CD4-positive, alpha-beta T cell treated with Interleukin-15 for 1 hour (primary cell): Measurements from ENCODE around the gene RAB15.
"Not testable (repeated sequence)": the region's sequence is repeated elsewhere in the genome, so short reads cannot be mapped to it uniquely, and the experiment has no call there.

Experiments
- DNase-seq: peaks from one replicate; pipeline ENCODE4 v3.0.0-alpha.2; 2020

The RAB15 gene

DNA sequence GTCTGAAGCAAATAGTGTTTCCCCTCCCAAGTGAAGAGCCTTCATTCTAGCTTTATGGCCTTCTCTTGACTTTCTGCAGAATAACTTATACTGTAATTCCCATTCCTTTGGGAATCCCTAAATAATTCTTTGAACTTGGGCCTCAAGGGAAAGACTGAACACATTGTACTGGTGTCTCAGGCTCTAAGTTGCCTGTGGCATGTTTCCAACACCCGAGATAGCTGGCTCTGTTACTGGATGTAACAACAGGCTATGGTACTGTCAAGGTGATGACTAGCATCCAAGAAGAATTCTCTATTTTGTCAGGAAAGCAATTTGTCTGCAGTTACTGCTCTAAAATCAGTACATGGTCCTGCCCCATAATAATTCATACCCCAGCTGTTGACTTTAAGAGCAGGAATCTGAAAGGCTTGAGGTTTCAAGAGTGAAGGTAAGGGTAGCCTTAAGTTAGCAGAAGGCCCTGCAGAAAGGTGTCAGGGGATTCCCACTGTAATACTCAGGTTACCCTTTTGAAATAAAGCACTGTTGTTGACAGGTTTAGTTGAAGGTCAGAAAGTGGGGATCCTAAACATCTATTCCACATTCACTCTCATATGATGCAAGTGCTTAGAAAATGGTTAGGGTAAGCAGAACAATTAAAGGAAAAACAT lies 34.8 kb downstream of the RAB15 start:
- DNase-seq = no peak

DNA sequence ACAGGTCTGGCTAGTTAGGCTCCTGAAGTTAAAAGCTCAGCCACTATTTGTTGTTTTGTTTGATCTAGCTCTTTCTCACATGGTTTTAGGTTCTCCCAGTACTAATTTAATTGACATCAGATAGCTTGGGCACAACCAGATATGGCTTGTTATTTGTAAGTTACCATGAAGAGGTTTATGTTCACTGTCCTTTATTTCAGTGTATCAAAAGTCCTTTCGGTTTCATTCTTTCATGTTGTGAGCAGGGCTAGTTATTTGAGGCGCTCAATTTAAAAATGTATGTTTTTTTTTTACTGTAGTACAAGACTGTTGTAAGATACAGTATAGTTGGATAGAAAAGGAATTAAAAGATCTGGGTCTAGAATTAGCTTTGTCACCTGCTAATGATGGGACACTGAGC lies 36.6 kb downstream of the RAB15 start:
- DNase-seq = no peak

DNA sequence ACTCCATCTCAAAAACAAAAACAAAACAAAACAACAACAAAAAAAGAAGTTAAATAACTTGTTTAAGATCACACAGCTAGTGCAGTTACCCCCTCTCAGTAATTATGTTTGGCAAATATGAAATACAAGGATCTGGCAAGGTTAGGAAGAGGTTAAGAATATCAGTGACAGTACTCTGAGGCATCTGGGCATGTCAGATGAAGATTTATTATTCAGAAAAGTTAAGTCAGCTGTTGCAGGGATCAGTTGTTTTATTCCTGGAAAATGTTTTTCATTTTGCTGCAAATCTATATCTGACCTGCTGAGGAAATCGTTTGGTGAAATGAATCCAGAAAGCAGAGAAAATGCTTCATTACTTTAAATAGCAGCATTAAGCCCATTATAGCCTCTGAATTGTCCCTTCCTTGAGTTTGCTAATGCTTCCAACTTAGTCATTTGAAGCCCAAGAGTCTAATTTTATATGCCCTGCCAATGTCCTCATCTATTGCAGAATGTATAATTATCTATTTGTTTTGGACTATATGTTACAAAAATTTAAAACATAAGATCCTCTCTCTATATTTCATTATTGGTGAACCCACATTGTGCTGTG lies 37.7 kb downstream of the RAB15 start:
- no peak for DNase-seq

DNA sequence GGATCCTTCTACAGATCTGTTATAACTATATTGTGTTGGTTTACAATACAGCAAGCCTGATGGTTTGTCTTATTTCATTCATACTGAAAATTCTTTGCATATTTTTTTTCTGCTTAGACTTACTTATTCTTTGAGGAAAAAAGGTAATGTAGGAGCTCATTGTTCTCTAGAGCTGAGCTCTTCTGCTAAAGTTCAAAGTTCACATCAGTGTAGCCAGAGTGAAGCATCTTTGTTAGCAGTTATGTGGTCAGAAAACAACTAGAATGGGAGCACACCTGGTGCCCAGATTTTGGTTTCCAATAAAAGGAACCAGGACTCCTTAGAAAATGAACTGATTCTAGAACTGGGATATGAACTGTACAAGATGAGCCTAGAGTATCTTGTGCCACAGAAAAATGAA lies 39.9 kb downstream of the RAB15 start:
- DNase-seq = no peak

DNA sequence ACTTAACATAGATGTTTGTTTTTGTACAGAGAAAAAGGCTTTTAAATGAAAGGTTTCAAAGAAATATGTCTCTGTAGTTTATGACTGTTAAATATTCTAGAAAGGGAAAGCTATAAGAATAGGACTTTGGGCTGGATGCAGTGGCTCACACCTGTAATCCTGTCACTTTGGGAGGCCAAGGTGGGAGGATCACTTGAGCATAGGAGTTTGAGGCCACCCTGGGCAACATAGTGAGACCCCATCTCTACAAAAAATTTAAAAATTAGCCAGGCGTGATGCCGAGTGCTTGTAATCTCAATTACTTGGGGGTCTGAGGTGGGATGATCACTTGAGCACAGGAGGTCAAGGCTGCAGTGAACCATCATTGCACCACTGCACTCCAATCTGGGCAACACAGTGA lies 41.0 kb downstream of the RAB15 start:
- DNase-seq = no peak

DNA sequence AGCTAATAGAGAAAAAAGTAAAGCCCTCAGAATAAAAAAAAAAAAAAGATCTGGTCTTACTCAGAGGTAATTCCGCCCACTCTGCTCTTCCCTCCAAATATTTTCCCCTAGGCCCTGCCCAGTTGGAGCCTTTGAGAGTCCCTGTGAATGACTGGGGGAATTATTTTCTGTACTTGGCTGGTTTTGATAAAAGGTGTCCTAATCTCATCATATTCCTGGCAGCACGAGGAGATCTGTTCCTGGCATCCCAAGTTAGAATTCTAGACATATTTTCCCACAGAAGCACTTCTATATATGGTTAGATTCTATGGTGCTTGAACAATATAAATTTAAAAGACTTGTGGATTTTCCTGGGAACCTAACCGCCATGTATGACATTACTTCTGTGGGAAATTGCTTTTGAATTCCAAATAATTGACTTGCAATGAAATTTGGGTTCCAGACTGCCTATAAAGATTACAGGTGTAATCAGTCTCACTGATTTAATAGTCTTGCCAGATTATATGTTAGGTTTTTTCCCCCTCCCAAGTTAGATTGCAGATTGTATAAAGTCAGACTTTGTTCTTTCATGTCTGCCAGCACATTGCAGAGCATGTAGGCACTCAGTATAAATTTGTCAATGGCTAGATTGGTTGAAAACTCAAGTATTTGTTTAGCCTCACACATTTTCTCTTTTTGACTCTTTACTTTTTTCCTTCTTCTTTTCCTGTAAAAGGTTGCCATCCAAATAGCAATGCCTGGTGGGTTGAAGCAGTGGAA lies 41.9 kb downstream of the RAB15 start:
- no peak for DNase-seq

DNA sequence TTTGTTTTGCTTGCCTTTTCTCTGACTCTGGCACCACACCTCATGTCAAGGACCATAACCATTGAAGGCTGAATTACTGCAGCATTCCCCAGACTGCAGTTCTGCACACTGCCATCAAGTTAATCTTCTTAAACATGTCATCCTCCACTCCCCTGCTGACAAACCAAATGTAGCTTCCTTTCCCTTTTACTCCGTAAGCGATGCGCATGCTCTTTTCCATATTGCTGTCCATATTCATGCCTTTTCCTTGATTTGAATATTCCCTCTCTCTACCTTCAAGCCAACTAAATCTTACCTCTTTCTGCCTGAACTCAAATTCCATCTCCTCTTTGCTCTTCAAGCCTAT lies 43.1 kb downstream of the RAB15 start:
- DNase-seq = no peak

DNA sequence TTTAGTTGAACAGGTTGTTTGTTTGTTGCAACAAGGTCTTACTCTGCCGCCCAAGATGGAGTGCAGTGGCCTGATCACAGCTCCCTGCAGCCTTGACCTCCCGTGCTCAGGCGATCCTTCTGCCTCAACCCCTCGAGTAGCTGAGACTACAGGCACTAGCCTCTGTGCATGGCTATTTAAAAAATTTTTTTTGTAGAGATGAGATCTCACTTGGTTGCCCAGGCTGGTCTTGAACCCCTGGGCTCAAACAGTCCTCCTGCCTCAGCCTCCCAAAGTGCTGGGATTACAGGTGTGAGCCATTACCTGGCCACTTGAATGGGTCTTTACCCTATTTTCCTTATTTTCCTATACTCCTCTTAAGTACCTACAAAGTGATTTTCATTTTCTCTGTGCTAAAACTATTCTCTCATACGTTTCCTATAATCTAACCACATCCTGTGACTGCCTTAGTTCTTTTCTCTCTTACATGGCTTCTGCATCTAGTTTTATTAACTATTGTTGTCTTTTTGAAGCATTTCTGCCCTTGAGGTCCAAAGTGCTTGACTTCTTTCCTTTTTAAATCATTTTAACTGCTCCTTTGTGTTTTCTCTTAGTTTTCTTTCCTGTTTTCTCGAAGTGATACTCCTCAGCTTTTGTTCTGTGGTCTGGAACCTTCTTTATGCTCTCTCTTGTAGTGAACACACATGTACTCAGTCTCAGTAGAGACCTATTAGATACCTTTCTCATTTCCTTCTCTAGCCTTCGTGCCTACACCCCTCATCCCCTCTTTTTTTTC lies 43.7 kb downstream of the RAB15 start:
- DNase-seq = no peak

DNA sequence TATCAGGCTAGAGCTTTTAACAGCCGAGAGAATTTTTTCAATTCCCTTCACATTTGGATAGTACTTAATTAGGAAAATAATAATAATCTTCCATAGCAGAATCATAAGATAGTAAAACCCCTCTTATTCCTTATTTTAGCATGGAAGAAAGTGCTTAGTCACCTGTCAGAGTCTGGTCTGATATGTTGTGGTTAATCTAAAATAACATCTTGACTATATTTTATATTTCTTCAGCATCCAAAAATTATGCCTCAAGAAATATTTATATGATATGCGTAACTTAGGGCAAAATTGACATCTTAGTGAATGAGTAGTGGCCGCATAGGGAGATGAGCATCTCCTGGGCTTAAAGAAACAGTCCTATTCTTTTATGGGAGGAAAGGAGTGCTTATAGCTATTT lies 45.1 kb downstream of the RAB15 start:
- DNase-seq = no peak

DNA sequence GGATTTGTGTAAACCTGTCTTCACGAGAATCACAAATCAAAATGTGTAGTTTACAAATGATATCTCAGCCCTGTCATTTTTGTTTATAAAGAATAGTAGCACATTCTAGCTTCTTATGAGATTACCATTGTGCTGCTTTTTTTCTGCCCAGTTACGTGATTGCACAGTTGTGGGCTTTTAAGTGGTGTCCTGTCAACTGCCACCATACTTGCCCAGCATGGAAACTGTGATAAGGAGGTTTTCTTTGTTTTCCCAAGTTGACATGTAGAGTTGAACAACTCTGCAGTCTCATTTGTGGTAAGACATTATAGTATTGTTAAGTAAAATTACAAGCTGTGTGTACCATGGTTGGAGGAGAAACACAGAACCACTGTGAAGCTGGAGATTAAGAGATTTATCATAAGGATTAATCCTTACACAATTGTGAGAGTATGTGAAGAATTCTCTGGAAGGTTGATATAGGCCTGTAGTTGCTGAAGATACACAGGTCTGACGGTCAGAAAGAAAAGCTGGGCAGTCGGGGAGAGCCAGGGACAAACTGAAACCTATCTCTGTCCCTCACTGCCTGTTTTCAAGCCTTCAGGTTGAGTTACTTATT lies 45.6 kb downstream of the RAB15 start:
- no peak for DNase-seq

DNA sequence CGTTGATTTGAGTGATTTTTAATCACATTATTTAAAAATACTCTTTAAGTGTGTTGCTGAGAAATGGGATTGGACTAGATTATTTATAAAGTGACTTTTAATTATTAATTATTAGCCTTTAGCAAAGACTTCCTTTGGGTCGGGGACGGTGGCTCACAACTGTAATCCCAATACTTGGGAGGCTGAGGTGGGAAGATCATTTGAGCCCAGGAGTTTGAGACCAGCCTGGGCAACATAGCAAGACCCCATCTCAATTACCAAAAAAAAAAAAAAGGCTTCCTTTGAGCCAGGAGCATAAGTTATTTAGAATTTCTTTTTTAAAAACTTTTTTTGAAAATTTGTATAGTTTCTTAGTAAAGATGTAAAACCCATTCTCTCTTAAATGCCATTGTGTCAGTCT lies 49.1 kb downstream of the RAB15 start:
- no peak for DNase-seq

DNA sequence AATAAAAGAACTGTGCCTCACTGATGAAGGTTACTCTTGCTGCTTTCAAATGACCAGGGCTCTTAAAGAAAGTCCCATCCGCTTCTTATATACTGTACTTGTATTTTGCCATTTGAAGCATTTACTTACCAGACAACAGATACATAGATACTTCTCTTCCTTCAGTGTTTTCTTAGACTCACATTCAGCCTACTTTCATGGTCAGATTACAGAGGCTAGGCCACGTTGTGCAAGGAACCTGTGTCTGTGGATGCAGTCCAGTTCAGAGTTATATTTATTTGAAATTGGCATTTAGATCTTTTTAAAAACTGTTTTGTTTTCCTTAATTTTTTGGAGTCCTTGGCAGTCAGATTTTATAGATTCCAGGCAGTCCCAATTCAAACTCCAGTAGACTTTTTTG lies 51.7 kb downstream of the RAB15 start:
- no peak for DNase-seq

DNA sequence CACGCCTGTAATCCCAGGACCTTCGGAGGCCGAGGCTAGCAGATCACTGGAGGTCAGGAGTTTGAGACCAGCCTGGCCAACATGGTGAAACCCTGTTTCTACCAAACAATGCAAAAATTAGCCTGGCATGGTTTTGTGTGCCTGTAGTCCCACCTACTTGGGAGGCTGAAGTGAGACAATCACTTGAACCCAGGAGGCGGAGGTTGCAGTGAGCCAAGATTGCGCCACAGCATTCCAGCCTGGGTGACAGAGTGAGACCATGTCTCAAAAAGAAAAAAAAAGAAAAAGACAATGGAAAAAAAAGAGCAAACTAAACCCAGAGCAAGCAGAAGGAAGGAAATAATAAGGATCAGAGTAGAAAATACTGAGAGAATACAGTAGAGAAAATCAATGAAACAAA lies 52.5 kb downstream of the RAB15 start:
- no peak for DNase-seq

DNA sequence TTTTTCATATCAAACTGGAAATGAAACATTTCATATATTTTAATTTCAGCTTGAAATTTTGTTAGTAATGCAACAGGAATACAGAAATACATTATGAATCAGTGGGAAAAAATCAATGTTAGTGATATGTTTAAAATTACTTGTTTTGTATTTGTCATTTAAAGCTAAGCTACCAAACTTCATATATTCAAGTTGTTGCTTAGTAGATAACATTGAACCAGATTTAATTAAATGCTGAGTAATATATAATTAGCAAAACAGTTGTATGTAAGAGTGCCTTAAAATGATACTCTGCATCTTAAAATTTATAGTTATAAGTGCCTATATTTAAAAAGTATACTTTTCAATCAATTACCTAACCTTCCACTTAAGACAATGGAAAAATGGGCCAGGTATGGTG lies 52.9 kb downstream of the RAB15 start:
- DNase-seq = no peak

DNA sequence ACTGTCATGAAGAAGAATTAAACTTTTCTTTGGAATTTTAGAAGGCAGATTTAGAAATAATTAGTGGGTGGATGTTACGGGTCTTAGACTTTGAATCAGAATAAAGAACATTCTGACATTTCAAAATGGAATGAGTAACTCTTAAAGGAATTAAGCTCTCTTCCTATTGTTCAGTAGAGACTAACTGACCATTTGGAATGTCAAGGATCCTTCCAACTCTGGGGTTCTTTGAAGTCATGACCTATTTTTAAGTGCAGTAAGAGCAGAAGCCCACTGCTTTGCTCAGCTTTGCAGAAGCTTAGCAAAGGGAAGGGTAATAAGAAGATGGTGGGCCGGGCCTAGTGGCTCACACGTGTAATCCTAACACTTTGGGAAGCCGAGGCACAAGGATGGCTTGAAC lies 53.9 kb downstream of the RAB15 start:
- DNase-seq = no peak

DNA sequence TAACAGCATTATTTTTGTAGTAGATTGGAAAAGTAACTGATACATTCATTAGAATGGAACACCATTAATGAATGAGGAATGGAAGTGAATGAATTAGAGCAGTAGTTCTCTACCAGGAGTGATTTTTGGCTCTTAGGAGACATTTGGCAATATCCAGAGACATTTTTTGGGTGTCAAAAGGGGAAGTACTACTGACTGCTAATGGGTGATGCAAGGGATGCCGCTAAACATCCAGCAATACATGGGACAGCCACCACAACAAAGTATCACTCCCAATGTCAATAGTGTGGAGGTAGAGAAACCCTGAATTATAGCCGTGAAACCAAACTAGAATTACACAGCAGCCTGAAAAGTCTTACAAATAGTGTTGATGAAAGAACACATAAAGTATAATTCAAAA lies 56.3 kb downstream of the RAB15 start:
- DNase-seq = no peak

DNA sequence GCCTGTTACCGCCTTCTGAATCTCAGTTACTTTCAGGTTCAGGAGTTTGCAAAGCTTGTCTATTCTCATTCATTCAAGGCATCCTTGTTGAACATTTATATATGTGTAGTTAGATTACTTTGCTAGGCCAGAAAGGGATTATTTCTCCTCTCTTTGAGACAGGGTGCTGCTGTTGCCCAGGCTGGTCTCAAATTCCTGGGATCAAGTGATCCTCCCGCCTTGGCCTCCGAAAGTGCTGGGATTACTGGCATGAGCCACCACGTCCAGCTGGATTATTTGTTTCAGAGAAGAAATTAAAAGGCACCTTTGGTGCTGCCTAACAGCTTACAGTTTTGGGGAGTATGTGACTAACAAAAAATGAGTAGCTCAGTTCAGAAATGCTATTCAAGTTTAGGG lies 57.1 kb downstream of the RAB15 start:
- no peak for DNase-seq

DNA sequence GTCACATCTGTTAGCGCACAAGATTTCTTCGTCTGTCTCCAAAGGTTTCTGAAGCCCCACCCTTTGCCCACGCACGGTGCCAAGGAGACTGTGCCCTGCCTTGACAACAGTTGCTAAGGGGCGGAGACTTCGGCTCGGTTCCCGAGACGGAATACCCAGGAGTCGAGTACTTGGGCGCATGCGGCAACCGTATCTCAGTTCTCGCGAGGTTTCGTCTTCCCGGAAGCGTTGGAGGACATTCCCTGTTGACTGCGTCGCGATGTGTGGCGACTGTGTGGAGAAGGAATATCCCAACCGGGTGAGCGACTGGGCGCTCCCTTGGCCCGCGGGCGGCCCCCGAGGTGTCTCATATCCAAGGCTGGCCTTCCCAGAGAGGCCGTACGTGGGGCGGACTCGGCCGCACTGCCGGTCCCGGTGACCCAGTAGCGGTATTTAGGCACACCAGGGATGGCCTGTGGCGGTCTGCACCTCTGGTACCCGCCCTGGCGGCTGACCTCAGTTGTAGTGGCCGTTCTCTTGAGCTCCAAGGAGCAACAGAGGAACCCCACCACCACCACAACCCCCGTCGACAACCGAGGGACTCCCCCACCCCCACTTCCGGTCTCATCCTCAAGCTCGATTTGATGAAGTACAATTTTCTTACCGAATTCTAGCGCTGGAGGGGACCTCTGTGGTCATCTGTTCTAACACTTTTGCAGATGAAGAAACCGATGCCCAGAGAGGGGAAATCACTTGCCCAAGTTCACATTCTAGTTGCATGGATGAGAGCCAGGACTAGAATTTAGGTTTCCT lies 57.7 kb downstream of the RAB15 start, which contains the start of gene CHURC1:
Gene CHURC1 (plus strand): TSS at position 219 of the 792 bp plus-strand sequence. CDS start 41 bp downstream, at position 260.
- DNase-seq = peak; percentile 99

DNA sequence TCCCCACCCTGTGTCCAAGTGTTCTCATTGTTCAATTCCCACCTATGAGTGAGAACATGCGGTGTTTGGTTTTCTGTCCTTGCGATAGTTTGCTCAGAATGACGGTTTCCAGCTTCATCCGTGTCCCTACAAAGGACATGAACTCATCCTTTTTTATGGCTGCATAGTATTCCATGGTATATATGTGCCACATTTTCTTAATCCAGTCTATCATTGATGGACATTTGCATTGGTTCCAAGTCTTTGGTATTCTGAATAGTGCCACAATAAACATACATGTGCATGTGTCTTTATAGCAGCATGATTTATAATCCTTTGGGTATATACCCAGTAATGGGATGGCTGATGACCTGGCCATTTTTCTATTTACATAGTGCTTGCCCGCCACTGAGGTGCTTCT lies 58.7 kb downstream of the RAB15 start:
- DNase-seq = not testable (repeated sequence)

DNA sequence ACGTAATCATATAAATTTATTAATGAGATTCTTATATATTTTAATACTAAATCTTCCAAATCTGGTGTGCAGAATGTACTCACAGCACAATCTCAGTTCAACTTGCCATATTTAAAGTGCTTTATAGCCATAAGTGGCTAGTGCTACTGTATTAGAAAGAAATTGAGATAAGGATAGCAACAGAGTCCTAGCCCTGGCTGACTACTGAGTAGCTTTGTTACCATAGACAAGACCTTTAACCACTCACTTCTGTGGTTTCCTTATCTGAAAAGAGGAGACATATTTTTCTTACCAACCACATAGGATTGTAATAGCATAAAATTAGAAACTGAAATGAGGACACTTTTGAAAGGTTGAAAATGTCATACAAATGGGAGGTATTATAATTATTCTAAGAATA lies 59.9 kb downstream of the RAB15 start:
- no peak for DNase-seq

DNA sequence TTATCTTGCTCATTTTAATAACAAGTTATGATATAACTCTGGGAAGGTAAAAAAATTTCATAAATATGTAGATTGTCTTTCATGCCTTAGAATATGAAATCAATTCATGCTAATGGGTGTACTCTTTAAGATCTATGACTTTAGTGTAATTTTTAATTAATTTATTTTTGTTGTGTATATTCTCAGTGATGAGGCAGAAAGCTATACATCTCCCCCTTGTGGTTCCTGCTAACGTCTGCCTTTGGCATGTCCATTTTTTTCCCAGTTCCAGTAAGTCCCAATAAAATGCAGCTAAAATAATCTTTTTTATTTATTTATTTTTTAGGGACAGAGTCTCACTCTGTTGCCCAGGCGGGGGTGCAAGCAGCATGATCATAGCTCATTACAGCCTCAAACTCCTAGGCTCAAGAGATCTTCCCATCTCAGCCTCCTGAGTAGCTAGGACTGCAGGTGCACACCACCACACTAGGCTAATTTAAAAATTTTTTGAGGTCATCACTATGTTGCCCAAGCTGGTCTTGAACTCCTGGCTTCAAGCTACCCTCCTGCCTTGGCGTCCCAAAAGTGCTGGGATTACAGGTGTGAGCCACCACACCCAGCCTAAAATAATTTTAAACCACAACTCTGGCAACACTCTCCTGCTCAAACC lies 61.2 kb downstream of the RAB15 start:
- DNase-seq = no peak

DNA sequence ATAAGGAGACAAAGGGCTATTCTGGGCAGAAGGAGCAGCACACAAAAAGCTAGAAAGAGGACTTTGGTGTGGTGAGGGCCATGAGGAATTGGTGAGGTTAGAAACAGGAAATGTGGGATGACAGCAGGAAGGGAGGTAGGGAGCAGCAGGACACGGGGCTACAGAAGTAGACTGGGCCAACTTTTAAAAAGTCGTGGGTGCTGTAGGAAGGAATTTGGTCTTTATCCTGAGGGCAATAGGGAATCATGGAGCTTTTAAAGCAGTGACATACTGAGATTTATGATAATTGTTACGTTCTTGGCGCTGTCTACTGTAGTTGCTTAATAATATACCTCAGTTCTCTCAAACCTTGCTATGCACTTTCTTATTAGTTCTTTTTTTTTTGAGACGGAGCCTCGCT lies 66.1 kb downstream of the RAB15 start:
- DNase-seq = no peak
